BLaER1 treated with 17β-estradiol and CSF1 and Interleukin-3, amounts not matched to agents 10 nM and 100 nM (cell line): ENCODE data around the gene CRACDL.

Source experiments
- H3K27ac ChIP-seq, 11 experiments: shearing (Covaris generic); formaldehyde crosslinking; 2 replicates each; pipeline ENCODE4 v1.8.1; 2022
- H3K27me3 ChIP-seq, 11 experiments: shearing (Covaris generic); formaldehyde crosslinking; 2 replicates each; pipeline ENCODE4 v1.8.1; 2022
- H3K36me3 ChIP-seq, 11 experiments: shearing (Covaris generic); formaldehyde crosslinking; 2 replicates each; pipeline ENCODE4 v1.8.1; 2022
- H3K4me1 ChIP-seq, 10 experiments: shearing (Covaris generic); formaldehyde crosslinking; 2 replicates each; pipeline ENCODE4 v1.8.1; 2022
- H3K4me2 ChIP-seq, 11 experiments: shearing (Covaris generic); formaldehyde crosslinking; 2 replicates each; pipeline ENCODE4 v1.8.1; 2022
- H3K4me3 ChIP-seq, 10 experiments: shearing (Covaris generic); formaldehyde crosslinking; 2 replicates each; pipeline ENCODE4 v1.8.1; 2022
- H3K9ac ChIP-seq, 11 experiments: shearing (Covaris generic); formaldehyde crosslinking; 2 replicates each; pipeline ENCODE4 v1.8.1; 2022
- H3K9me3 ChIP-seq, 11 experiments: shearing (Covaris generic); formaldehyde crosslinking; replicated peaks in 1 of 11; 2 replicates each; pipeline ENCODE4 v1.8.1; 2022
- H4K20me1 ChIP-seq, 11 experiments: shearing (Covaris generic); formaldehyde crosslinking; 2 replicates each; pipeline ENCODE4 v1.8.1; 2022
- Cebpa-rat ChIP-seq, 11 experiments: shearing (Covaris generic); IDR thresholded peaks; 2 replicates each; pipeline ENCODE4 v1.8.1; 2022

The CRACDL gene

GRCh38 chr2:98874186-98874689, 61.8 kb downstream of the CRACDL start:
- Histone ChIP-seq H4K20me1 (no peaks in the 10 kb centered on the region), H3K36me3 (no peaks in the 10 kb centered on the region), H3K4me1 (no peaks in the 10 kb centered on the region), H3K9ac (no peak overlapping the region), H3K4me2 (no peak overlapping the region), H3K4me3 (no peak overlapping the region), H3K27ac (no peak overlapping the region), H3K27me3 (no peaks in the 10 kb centered on the region), H3K9me3 (no peaks in the 10 kb centered on the region)
- no peak for TF ChIP-seq Cebpa-rat (IDR thresholded peaks at IDR 0.05)

- Histone ChIP-seq H4K20me1 (no peaks in the 10 kb centered on the region), H3K9ac (no peak overlapping the region), H3K4me1 (no peaks in the 10 kb centered on the region), H3K36me3 (no peaks in the 10 kb centered on the region), H3K4me3 (no peak overlapping the region), H3K4me2 (no peak overlapping the region), H3K9me3 (no peaks in the 10 kb centered on the region), H3K27me3 (no peaks in the 10 kb centered on the region), H3K27ac (no peak overlapping the region)
- no peak for TF ChIP-seq Cebpa-rat (IDR thresholded peaks at IDR 0.05)
These were observed 63.5 kb downstream of the CRACDL start for GRCh38 chr2:98872526-98872925.

GRCh38 chr2:98871506-98871905, 64.5 kb downstream of the CRACDL start:
- TF ChIP-seq Cebpa-rat (IDR thresholded peaks at IDR 0.05), result no peak
- no peaks in the 10 kb centered on the region for H3K36me3 ChIP-seq

GRCh38 chr2:98870516-98871158, 65.4 kb downstream of the CRACDL start:
- no peaks in the 10 kb centered on the region for H3K36me3 ChIP-seq
- no peaks in the 10 kb centered on the region for H4K20me1 ChIP-seq
- no peak overlapping the region for H3K4me2 ChIP-seq

More at GRCh38 chr2:98871506-98871905, 64.5 kb downstream of the CRACDL start:
- H3K9me3 ChIP-seq, result no peaks in the 10 kb centered on the region
- H3K4me3 ChIP-seq, result no peak overlapping the region
- H3K9ac ChIP-seq, result no peak overlapping the region
- H3K4me2 ChIP-seq, result no peak overlapping the region
- no peak overlapping the region for H3K27ac ChIP-seq
- H3K27me3 ChIP-seq, result no peaks in the 10 kb centered on the region
- H3K4me1 ChIP-seq, result no peaks in the 10 kb centered on the region
- no peaks in the 10 kb centered on the region for H4K20me1 ChIP-seq

GRCh38 chr2:98869870-98870269, 66.2 kb downstream of the CRACDL start:
- no peak overlapping the region for H3K4me2 ChIP-seq

More at GRCh38 chr2:98870516-98871158, 65.4 kb downstream of the CRACDL start:
- Histone ChIP-seq H3K9ac (no peak overlapping the region), H3K27me3 (no peaks in the 10 kb centered on the region), H3K4me3 (no peak overlapping the region), H3K4me1 (no peaks in the 10 kb centered on the region), H3K27ac (no peak overlapping the region), H3K9me3 (no peaks in the 10 kb centered on the region)
- no peak for TF ChIP-seq Cebpa-rat (IDR thresholded peaks at IDR 0.05)

GRCh38 chr2:98869272-98869641, 66.8 kb downstream of the CRACDL start:
- no peak overlapping the region for H3K4me3 ChIP-seq

More at GRCh38 chr2:98869870-98870269, 66.2 kb downstream of the CRACDL start:
- Histone ChIP-seq H3K9me3 (no peaks in the 10 kb centered on the region), H3K27me3 (no peaks in the 10 kb centered on the region), H3K27ac (no peak overlapping the region), H3K4me1 (no peaks in the 10 kb centered on the region), H3K9ac (no peak overlapping the region), H3K4me3 (no peak overlapping the region), H3K36me3 (no peaks in the 10 kb centered on the region), H4K20me1 (no peaks in the 10 kb centered on the region)
- no peak for TF ChIP-seq Cebpa-rat (IDR thresholded peaks at IDR 0.05)

GRCh38 chr2:98868548-98869271, 67.3 kb downstream of the CRACDL start:
- no peak overlapping the region for H3K4me3 ChIP-seq
- no peaks in the 10 kb centered on the region for H3K36me3 ChIP-seq
- 0 out of 22 replicates have a peak, but pooled peaks cover 0 to under 1% (median 0%) of the 10 kb centered on the region in 11 experiments for H3K9me3 ChIP-seq
- H3K4me1 ChIP-seq, result no peaks in the 10 kb centered on the region
- no peak overlapping the region for H3K27ac ChIP-seq
- H3K9ac ChIP-seq, result no peak overlapping the region
- no peaks in the 10 kb centered on the region for H4K20me1 ChIP-seq
- TF ChIP-seq Cebpa-rat (IDR thresholded peaks at IDR 0.05), result no peak
- no peak overlapping the region for H3K4me2 ChIP-seq
- H3K27me3 ChIP-seq, result no peaks in the 10 kb centered on the region

More at GRCh38 chr2:98869272-98869641, 66.8 kb downstream of the CRACDL start:
- no peak for TF ChIP-seq Cebpa-rat (IDR thresholded peaks at IDR 0.05)
- no peaks in the 10 kb centered on the region for H3K4me1 ChIP-seq
- H3K27ac ChIP-seq, result no peak overlapping the region
- no peaks in the 10 kb centered on the region for H3K9me3 ChIP-seq
- no peaks in the 10 kb centered on the region for H3K27me3 ChIP-seq
- no peak overlapping the region for H3K4me2 ChIP-seq
- H3K36me3 ChIP-seq, result no peaks in the 10 kb centered on the region
- H4K20me1 ChIP-seq, result no peaks in the 10 kb centered on the region
- no peak overlapping the region for H3K9ac ChIP-seq

- no peaks in the 10 kb centered on the region for H3K27me3 ChIP-seq
- no peaks in the 10 kb centered on the region for H3K36me3 ChIP-seq
- H3K4me3 ChIP-seq, result no peak overlapping the region
- TF ChIP-seq Cebpa-rat (IDR thresholded peaks at IDR 0.05), result no peak
- no peaks in the 10 kb centered on the region for H3K4me1 ChIP-seq
- H3K9ac ChIP-seq, result no peak overlapping the region
- H3K4me2 ChIP-seq, result no peak overlapping the region
- peaks cover 0 to 10% (median 3%) of the 10 kb centered on the region in 11 experiments; a peak in 5 of 22 replicates for H3K9me3 ChIP-seq
- H3K27ac ChIP-seq, result no peak overlapping the region
- no peaks in the 10 kb centered on the region for H4K20me1 ChIP-seq
These were observed 68.3 kb downstream of the CRACDL start for GRCh38 chr2:98867539-98868309.

- Histone ChIP-seq H3K4me1 (no peaks in the 10 kb centered on the region), H3K4me2 (no peak overlapping the region), H3K36me3 (no peaks in the 10 kb centered on the region), H3K9ac (no peak overlapping the region), H3K9me3 (peaks cover 12 to 27% (median 19%) of the 10 kb centered on the region in 11 experiments), H3K27me3 (no peaks in the 10 kb centered on the region), H3K4me3 (no peak overlapping the region), H3K27ac (no peak overlapping the region), H4K20me1 (no peaks in the 10 kb centered on the region)
- TF ChIP-seq Cebpa-rat (IDR thresholded peaks at IDR 0.05), result no peak
These were observed 70.0 kb downstream of the CRACDL start for GRCh38 chr2:98866033-98866432.
